Mesothelial cell of epicardium (in vitro differentiated cells): ENCODE measurements around the gene TOM1L2. TPM values are rescaled to one million over a fixed set of nuclear protein-coding genes. Genes with fewer than 3 reads are reported as not detected.
A peak's percentile ranks its signal among the peaks of the same experiment; 100 is the strongest.

Experiments used
- DNase-seq, 2 experiments: peaks; one replicate each; pipeline ENCODE4 v3.0.0; 2021; ENCODE audit warnings: low spot score in 2 of 2; ENCODE audit not compliant: unreplicated experiment in 2 of 2
- H3K27ac Mint-ChIP-seq: 2 replicates; pipeline ENCODE4 v1.8.0; 2021; ENCODE audit warnings: mixed read lengths
- H3K27me3 Mint-ChIP-seq: 2 replicates; pipeline ENCODE4 v1.8.0; 2021; ENCODE audit warnings: low read depth, mixed read lengths
- H3K36me3 Mint-ChIP-seq: 2 replicates; pipeline ENCODE4 v1.8.0; 2021; ENCODE audit warnings: mixed read lengths
- H3K4me1 Mint-ChIP-seq: 2 replicates; pipeline ENCODE4 v1.8.0; 2021; ENCODE audit warnings: mixed read lengths
- H3K4me3 Mint-ChIP-seq: 2 replicates; pipeline ENCODE4 v1.8.0; 2021; ENCODE audit warnings: mild to moderate bottlenecking, moderate library complexity, mixed read lengths
- H3K9me3 Mint-ChIP-seq: 2 replicates; pipeline ENCODE4 v1.8.0; 2021; ENCODE audit warnings: mixed read lengths
- total RNA-seq: library from RNA; stranded (reverse); gene quantifications from 3 replicates; pipeline ENCODE4 v1.2.1, GENCODE V29; 2021
- TF ChIP-seq, protein P1 (sequence below): fragments of 200-600 bp; sonication (generic); IDR thresholded peaks from one replicate; pipeline ENCODE4 v1.5.0; 2021; ENCODE audit warnings: antibody characterized with exemption; ENCODE audit not compliant: unreplicated experiment

TOM1L2 gene
- total RNA-seq, 1 donor from 2014 or later = 126 TPM

DNA sequence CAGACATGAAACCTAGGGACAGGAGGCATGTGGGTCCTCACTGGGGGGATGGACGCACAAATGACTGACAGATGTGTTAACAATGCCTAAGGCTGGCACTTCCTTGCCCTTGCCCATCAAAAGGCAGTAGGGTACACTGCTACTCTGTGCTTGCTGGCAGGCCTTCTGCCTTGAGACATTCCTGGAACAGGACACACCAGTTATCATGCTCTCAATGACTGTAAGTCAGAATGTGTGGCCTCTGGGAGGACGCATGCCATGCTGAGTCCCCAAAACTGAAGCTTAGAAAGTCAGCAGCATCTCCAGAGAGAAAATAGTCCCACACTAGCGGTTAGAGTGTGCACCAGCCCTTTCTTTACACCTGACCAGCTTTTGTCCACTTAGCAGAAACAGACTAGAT, 119.3 kb downstream of the TOM1L2 start:
- DNase-seq = no peak
- H3K27ac Mint-ChIP-seq = no peak overlapping the region
- H3K36me3 Mint-ChIP-seq = peaks cover 7% of the 10 kb centered on the region
- H3K4me3 Mint-ChIP-seq = no peak overlapping the region
- no peaks in the 10 kb centered on the region for H3K27me3 Mint-ChIP-seq
- peaks cover 35% of the 10 kb centered on the region for H3K4me1 Mint-ChIP-seq
- TF ChIP-seq, protein P1, sequence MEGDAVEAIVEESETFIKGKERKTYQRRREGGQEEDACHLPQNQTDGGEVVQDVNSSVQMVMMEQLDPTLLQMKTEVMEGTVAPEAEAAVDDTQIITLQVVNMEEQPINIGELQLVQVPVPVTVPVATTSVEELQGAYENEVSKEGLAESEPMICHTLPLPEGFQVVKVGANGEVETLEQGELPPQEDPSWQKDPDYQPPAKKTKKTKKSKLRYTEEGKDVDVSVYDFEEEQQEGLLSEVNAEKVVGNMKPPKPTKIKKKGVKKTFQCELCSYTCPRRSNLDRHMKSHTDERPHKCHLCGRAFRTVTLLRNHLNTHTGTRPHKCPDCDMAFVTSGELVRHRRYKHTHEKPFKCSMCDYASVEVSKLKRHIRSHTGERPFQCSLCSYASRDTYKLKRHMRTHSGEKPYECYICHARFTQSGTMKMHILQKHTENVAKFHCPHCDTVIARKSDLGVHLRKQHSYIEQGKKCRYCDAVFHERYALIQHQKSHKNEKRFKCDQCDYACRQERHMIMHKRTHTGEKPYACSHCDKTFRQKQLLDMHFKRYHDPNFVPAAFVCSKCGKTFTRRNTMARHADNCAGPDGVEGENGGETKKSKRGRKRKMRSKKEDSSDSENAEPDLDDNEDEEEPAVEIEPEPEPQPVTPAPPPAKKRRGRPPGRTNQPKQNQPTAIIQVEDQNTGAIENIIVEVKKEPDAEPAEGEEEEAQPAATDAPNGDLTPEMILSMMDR = no peak
- H3K9me3 Mint-ChIP-seq = no peaks in the 10 kb centered on the region

DNA sequence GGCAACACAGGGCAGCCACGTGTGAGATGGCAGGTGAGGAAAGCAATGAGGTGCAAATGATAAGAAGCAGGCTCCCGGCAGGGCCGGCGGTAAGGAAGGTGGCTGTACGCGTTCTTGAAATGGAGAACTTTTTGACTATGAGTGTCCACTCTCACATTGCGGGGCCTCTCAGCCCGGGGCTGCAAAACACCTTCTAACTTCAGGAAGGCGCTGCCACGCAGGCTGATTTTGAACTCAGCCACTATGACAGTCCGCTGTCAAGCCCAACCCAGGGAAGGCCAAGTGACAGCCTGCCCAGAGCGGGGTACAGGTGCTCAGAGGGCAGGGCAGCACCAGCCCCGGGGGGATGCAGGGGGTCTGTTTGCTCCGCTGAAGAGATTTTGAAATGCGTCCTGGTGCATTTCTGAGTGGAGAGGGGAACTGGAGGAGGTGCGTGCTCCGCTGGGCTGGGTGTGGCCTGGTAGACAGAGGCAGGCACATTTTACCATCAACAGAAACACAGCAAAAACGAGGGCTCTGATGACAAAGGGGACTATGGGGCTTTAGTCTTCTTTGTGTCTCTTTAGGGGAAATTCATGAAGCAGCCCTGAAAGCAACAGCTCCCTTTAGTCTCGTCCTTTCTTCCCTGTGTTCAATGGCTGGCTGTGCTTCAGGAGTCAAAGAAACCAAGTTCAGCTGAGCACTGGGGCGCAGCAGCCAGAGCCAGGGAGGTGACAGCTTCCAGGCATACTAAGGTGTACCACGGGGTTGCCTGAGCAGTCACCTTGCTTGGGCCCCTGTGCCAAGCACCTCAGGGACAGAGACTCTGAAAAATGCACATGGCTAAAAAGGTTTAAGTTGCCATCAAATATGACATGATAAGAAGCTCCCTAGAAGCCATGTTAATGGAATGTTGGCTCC, 120.8 kb downstream of the TOM1L2 start:
- H3K4me1 Mint-ChIP-seq = peaks cover 35% of the 10 kb centered on the region
- TF ChIP-seq, protein P1 = no peak
- peak overlapping the region; percentile 82 for H3K27ac Mint-ChIP-seq
- H3K4me3 Mint-ChIP-seq = no peak overlapping the region
- no peaks in the 10 kb centered on the region for H3K27me3 Mint-ChIP-seq
- H3K9me3 Mint-ChIP-seq = no peaks in the 10 kb centered on the region
- peaks cover 7% of the 10 kb centered on the region for H3K36me3 Mint-ChIP-seq
- DNase-seq = no peak

DNA sequence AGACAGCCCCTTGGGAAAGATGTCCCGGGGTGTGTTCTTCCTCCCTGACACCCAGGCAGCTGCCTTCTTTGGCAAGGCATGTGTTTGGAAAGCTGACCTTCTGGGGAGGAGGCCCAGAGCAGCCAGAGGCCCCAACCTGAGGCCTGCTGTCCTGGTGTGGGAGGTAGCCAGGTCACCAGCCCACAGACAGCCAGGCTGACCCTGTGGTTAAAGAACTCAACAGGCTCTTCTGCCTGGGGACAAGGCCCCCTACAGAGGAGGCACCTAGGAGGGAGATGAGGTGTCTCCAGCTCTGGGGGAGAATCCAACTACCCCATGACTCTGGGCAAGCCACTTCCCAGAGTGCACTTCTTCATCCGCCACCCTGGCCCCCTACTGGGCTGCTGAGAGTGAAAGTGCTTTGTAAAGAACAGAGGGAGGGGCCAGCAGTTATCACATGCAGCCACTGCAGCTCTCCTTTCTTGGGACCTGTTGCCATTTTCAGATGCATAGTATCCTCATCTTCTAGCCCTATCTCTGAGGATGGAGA, 122.3 kb downstream of the TOM1L2 start:
- no peaks in the 10 kb centered on the region for H3K9me3 Mint-ChIP-seq
- TF ChIP-seq, protein P1 = no peak
- H3K27me3 Mint-ChIP-seq = no peaks in the 10 kb centered on the region
- peaks cover 7% of the 10 kb centered on the region for H3K36me3 Mint-ChIP-seq
- H3K27ac Mint-ChIP-seq = peak overlapping the region; percentile 22
- no peak for DNase-seq
- no peak overlapping the region for H3K4me3 Mint-ChIP-seq
- peaks cover 26% of the 10 kb centered on the region for H3K4me1 Mint-ChIP-seq

DNA sequence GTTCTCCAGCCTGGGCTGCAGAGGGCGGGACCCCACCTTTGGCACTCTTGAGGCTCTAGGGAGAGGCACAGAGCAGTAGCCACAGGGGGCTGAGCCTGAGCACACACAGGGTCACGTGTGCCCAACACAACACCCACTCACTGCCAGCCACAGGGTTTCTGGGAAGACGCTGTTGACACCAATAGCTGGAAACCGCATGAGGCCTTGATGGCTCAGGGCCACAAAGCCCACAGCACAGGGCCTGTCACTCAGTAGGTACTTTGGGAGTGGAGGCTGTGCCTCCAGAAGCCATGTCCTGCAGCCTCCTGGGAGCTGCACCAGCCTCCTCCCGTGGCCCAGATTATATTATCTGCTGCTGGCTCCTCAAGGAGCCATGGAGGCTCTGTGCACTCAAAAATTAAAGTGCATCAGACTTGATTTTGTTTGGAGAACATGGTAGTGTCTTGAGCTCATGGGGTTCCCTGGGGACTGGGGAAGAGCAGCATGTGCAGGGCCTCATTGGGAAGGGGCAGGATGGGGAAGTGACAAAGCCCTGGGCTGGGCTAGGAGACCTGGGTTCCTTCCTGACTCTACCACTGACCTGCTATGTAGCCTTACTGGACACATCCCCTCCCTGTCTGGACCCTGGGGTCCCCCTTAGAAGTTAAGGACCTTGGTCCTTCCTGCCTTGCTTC, 122.9 kb downstream of the TOM1L2 start:
- Mint-ChIP-seq H3K27me3 (no peaks in the 10 kb centered on the region), H3K36me3 (peaks cover 7% of the 10 kb centered on the region), H3K4me1 (peaks cover 23% of the 10 kb centered on the region), H3K9me3 (no peaks in the 10 kb centered on the region), H3K4me3 (no peak overlapping the region), H3K27ac (no peak overlapping the region)
- TF ChIP-seq, protein P1 = no peak
- DNase-seq = no peak

- Mint-ChIP-seq H3K4me1 (peaks cover 23% of the 10 kb centered on the region), H3K36me3 (peaks cover 7% of the 10 kb centered on the region), H3K27ac (no peak overlapping the region), H3K27me3 (no peaks in the 10 kb centered on the region), H3K4me3 (no peak overlapping the region), H3K9me3 (no peaks in the 10 kb centered on the region)
- DNase-seq = no peak
- TF ChIP-seq, protein P1 = no peak
Measured at GRCh38 chr17:17848311-17849082, 123.7 kb downstream of the TOM1L2 start.
